Gastroesophageal sphincter (tissue), 4 donors: ENCODE results near the gene MRRF. TPM values are rescaled to one million over a fixed set of nuclear protein-coding genes. Genes with fewer than 3 reads are reported as not detected.
"Not testable (repeated sequence)": the region's sequence is repeated elsewhere in the genome, so short reads cannot be mapped to it uniquely, and the experiment has no call there.

Experiments
- ATAC-seq: fragments of 150-250 bp; one replicate; pipeline ENCODE4 v1.9.1; 2016; ENCODE audit warnings: mild to moderate bottlenecking, moderate library complexity
- H3K27ac ChIP-seq, 4 donors: fragments of 200-600 bp; sonication (generic) in 3 of 4; 1 replicate in 3 of 4; 2 replicates in 1 of 4; pipeline ENCODE4 v1.5.1; 2016 to 2019
- H3K27me3 ChIP-seq: fragments of 200-600 bp; sonication (generic); one replicate; pipeline ENCODE4 v1.5.1; 2019
- H3K36me3 ChIP-seq, 2 donors: fragments of 200-600 bp; sonication (generic); one replicate each; pipeline ENCODE4 v1.5.1; 2019; ENCODE audit warnings: control low read depth in 1 of 2
- H3K4me1 ChIP-seq, 3 donors: fragments of 200-600 bp; sonication (generic); 1 replicate in 2 of 3; 2 replicates in 1 of 3; pipeline ENCODE4 v1.5.1; 2016 to 2019; ENCODE audit warnings: control low read depth in 2 of 3
- H3K4me3 ChIP-seq, 2 donors: fragments of 200-600 bp; sonication (generic); one replicate each; pipeline ENCODE4 v1.5.1; 2019; ENCODE audit warnings: mild to moderate bottlenecking in 1 of 2, moderate library complexity in 1 of 2
- H3K9me3 ChIP-seq, 3 donors: fragments of 200-600 bp; sonication (generic); one replicate each; pipeline ENCODE4 v1.5.1; 2017 to 2019; ENCODE audit warnings: control low read depth in 2 of 3
- CTCF ChIP-seq, 4 experiments: fragments of 200-600 bp in 2 of 4; fragments of 450-650 bp in 2 of 4; sonication (generic) in 1 of 4; IDR thresholded peaks; one replicate each; pipeline ENCODE4 v1.5.1; 2017 to 2019; ENCODE audit warnings: antibody characterized with exemption in 4 of 4, mild to moderate bottlenecking in 2 of 4, moderate library complexity in 2 of 4
- EP300 ChIP-seq: sonication (generic); formaldehyde crosslinking; IDR thresholded peaks from one replicate; pipeline ENCODE4 v1.6.1; 2017; ENCODE audit warnings: antibody characterized with exemption, mild to moderate bottlenecking
- POLR2A ChIP-seq, 2 donors: fragments of 450-650 bp; IDR thresholded peaks; one replicate each; pipeline ENCODE4 v1.6.1; 2017; ENCODE audit warnings: antibody characterized with exemption in 2 of 2, mild to moderate bottlenecking in 2 of 2, moderate library complexity in 1 of 2
- POLR2AphosphoS5 ChIP-seq: sonication (generic); formaldehyde crosslinking; IDR thresholded peaks from one replicate; pipeline ENCODE4 v1.6.1; 2017; ENCODE audit warnings: antibody characterized with exemption
- WGBS, 2 donors: methylation state at CpG; one replicate each; pipeline ENCODE4 v1.1.5; 2018; ENCODE audit warnings: low coverage in 1 of 2; 5-methylcytosine and 5-hydroxymethylcytosine counted together
- total RNA-seq, 4 donors: library from RNA; depleted of rRNA; stranded (reverse); fragments of >200 nt; gene quantifications; one replicate each; pipeline ENCODE4 v1.1.0, GENCODE V29; 2016

Gene MRRF
- total RNA-seq, 4 donors from 2014 or later, result 24.1 to 38.0 (median 29.7) TPM

- no peak for TF ChIP-seq CTCF (IDR thresholded peaks at IDR 0.05)
- TF ChIP-seq POLR2A (IDR thresholded peaks at IDR 0.05), result no peak
- no peak for TF ChIP-seq POLR2AphosphoS5
- no peak for TF ChIP-seq EP300
- Histone ChIP-seq H3K27me3 (no peaks in the 10 kb centered on the region), H3K36me3 (peaks cover 0 to 35% of the 10 kb centered on the region in 2 donors), H3K9me3 (no peaks in the 10 kb centered on the region), H3K4me1 (peaks cover 7 to 58% (median 14%) of the 10 kb centered on the region in 3 donors), H3K4me3 (no peak overlapping the region), H3K27ac (peak overlapping the region in 3 of 4 donors; percentile 45 to 68 (median 52))
- WGBS, 2 donors, result 0 to 13% methylated on average over 1 of the region's 1 CpG
- ATAC-seq, result peak; percentile 25
Measured at GRCh38 chr9:122325124-122325523, 60.4 kb downstream of the MRRF start.

- H3K4me3 ChIP-seq, result no peak overlapping the region
Measured at GRCh38 chr9:122327175-122327574, 62.5 kb downstream of the MRRF start.

GRCh38 chr9:122329597-122329996 lies 64.9 kb downstream of the MRRF start:
- Histone ChIP-seq H3K4me1 (peaks cover 3 to 16% (median 7%) of the 10 kb centered on the region in 3 donors), H3K4me3 (no peak overlapping the region), H3K27ac (no peak overlapping the region), H3K36me3 (peaks cover 0 to 15% of the 10 kb centered on the region in 2 donors), H3K27me3 (no peaks in the 10 kb centered on the region), H3K9me3 (no peaks in the 10 kb centered on the region)
- TF ChIP-seq POLR2A (IDR thresholded peaks at IDR 0.05) (no peak), CTCF (IDR thresholded peaks at IDR 0.05) (no peak), POLR2AphosphoS5 (no peak), EP300 (no peak)
- WGBS, 2 donors, result 58 to 76% methylated on average over 2 of the region's 3 CpGs
- ATAC-seq, result no peak

More at GRCh38 chr9:122327175-122327574, 62.5 kb downstream of the MRRF start:
- H3K27me3 ChIP-seq, result no peaks in the 10 kb centered on the region
- TF ChIP-seq POLR2AphosphoS5 (no peak), CTCF (IDR thresholded peaks at IDR 0.05) (no peak), POLR2A (IDR thresholded peaks at IDR 0.05) (no peak), EP300 (no peak)
- H3K36me3 ChIP-seq, result peaks cover 0 to 36% of the 10 kb centered on the region in 2 donors
- 100% methylated on average over 2 of the region's 2 CpGs for WGBS, 2 donors
- ATAC-seq, result no peak
- H3K4me1 ChIP-seq, result peaks cover 5 to 38% (median 9%) of the 10 kb centered on the region in 3 donors
- no peaks in the 10 kb centered on the region for H3K9me3 ChIP-seq
- no peak overlapping the region for H3K27ac ChIP-seq

GRCh38 chr9:122330466-122330865 lies 65.8 kb downstream of the MRRF start:
- not testable (repeated sequence) for H3K27ac ChIP-seq, H3K4me3 ChIP-seq, H3K9me3 ChIP-seq, H3K27me3 ChIP-seq, ATAC-seq, H3K4me1 ChIP-seq
- no CpG with 5 or more reads among the region's 6 CpGs for WGBS, 2 donors
- H3K36me3 ChIP-seq, result peaks cover 0 to 15% of the 10 kb centered on the region in 2 donors

- 78 to 100% methylated on average over 3 of the region's 3 CpGs for WGBS, 2 donors
- Histone ChIP-seq H3K4me1 (no peaks in the 10 kb centered on the region), H3K9me3 (no peaks in the 10 kb centered on the region), H3K27me3 (no peaks in the 10 kb centered on the region), H3K36me3 (peaks cover 0 to 15% of the 10 kb centered on the region in 2 donors), H3K4me3 (no peak overlapping the region), H3K27ac (no peak overlapping the region)
- TF ChIP-seq EP300, result no peak
- no peak for TF ChIP-seq POLR2AphosphoS5
- TF ChIP-seq CTCF (IDR thresholded peaks at IDR 0.05), result no peak
- TF ChIP-seq POLR2A (IDR thresholded peaks at IDR 0.05), result no peak
- ATAC-seq, result no peak
Measured at GRCh38 chr9:122331523-122331927, 66.8 kb downstream of the MRRF start.
